HepG2 (cell line): ENCODE measurements around the gene RHOT2. TPM values are rescaled to one million over a fixed set of nuclear protein-coding genes. Genes with fewer than 3 reads are reported as not detected.
A peak's percentile ranks its signal among the peaks of the same experiment; 100 is the strongest.

ENCODE experiments used
- ATAD3A ChIP-seq: sonication (generic); formaldehyde crosslinking; IDR thresholded peaks from 2 replicates; pipeline ENCODE4 v1.4.0; 2020; ENCODE audit warnings: missing genetic modification reagents
- ATF6 ChIP-seq: sonication (generic); formaldehyde crosslinking; conservative IDR thresholded peaks from 2 replicates; pipeline ENCODE4 v1.4.0; 2020; ENCODE audit warnings: missing genetic modification reagents
- BCLAF1 ChIP-seq: fragments of 450-650 bp; IDR thresholded peaks from 2 replicates; pipeline ENCODE4 v1.6.1; 2017; ENCODE audit warnings: mild to moderate bottlenecking
- HOXA3 ChIP-seq: sonication (generic); formaldehyde crosslinking; IDR thresholded peaks from 2 replicates; pipeline ENCODE4 v1.5.0; 2020; ENCODE audit warnings: missing genetic modification reagents
- NCOA2 ChIP-seq: sonication (generic); formaldehyde crosslinking; IDR thresholded peaks from 2 replicates; pipeline ENCODE4 v1.8.0; 2022; ENCODE audit warnings: inconsistent platforms
- NFE2L1 ChIP-seq: sonication (generic); formaldehyde crosslinking; IDR thresholded peaks from 2 replicates; pipeline ENCODE4 v1.4.0; 2020; ENCODE audit warnings: missing genetic modification reagents, mild to moderate bottlenecking, borderline replicate concordance
- NFE2L2 ChIP-seq: fragments of 150-350 bp; IDR thresholded peaks from 2 replicates; pipeline ENCODE4 v1.6.1; 2014; ENCODE audit warnings: low read length
- RERE ChIP-seq: IDR thresholded peaks from 2 replicates; pipeline ENCODE4 v1.6.1; 2016; ENCODE audit warnings: low read depth, missing genetic modification reagents, missing compliant biosample characterization
- RFX3 ChIP-seq: IDR thresholded peaks from 2 replicates; pipeline ENCODE4 v1.6.1; 2016; ENCODE audit warnings: missing biosample characterization, missing genetic modification reagents
- ZFP90 ChIP-seq: sonication (generic); formaldehyde crosslinking; IDR thresholded peaks from 2 replicates; pipeline ENCODE4 v1.8.0; 2022; ENCODE audit warnings: missing genetic modification reagents, mild to moderate bottlenecking, inconsistent platforms, borderline replicate concordance
- ZNF121 ChIP-seq: sonication (generic); formaldehyde crosslinking; IDR thresholded peaks from 2 replicates; pipeline ENCODE4 v1.5.0; 2020; ENCODE audit warnings: mild to moderate bottlenecking, missing genetic modification reagents
- ZNF550 ChIP-seq: sonication (generic); formaldehyde crosslinking; IDR thresholded peaks from 2 replicates; pipeline ENCODE4 v1.4.0; 2020; ENCODE audit warnings: mild to moderate bottlenecking, missing genetic modification reagents, borderline replicate concordance
- ZNF556 ChIP-seq: sonication (generic); formaldehyde crosslinking; IDR thresholded peaks from 2 replicates; pipeline ENCODE4 v1.4.0; 2020; ENCODE audit warnings: mild to moderate bottlenecking, missing genetic modification reagents, borderline replicate concordance
- ZNF614 ChIP-seq: IDR thresholded peaks from 2 replicates; pipeline ENCODE4 v1.6.1; 2018; ENCODE audit warnings: missing biosample characterization, missing genetic modification reagents, inconsistent platforms, borderline replicate concordance
- ZNF629 ChIP-seq: sonication (generic); formaldehyde crosslinking; conservative IDR thresholded peaks from 2 replicates; pipeline ENCODE4 v1.5.0; 2020; ENCODE audit warnings: missing genetic modification reagents
- ZNF772 ChIP-seq: sonication (generic); formaldehyde crosslinking; IDR thresholded peaks from 2 replicates; pipeline ENCODE4 v1.5.0; 2020; ENCODE audit warnings: mild to moderate bottlenecking, missing genetic modification reagents
- ZNF790 ChIP-seq: sonication (generic); formaldehyde crosslinking; IDR thresholded peaks from 2 replicates; pipeline ENCODE4 v1.8.0; 2022; ENCODE audit warnings: missing genetic modification reagents, mild to moderate bottlenecking, borderline replicate concordance
- ZNF883 ChIP-seq: sonication (generic); formaldehyde crosslinking; IDR thresholded peaks from 2 replicates; pipeline ENCODE4 v1.5.1; 2020; ENCODE audit warnings: mild to moderate bottlenecking, missing genetic modification reagents; ENCODE audit errors: not compliant biosample characterization
- ZSCAN9 ChIP-seq: IDR thresholded peaks from 2 replicates; pipeline ENCODE4 v1.6.1; 2016; ENCODE audit warnings: borderline replicate concordance
- polyA plus RNA-seq, 8 experiments: library from polyadenylated mRNA; depleted of rRNA in 3 of 8; stranded (reverse) in 7 of 8; unstranded in 1 of 8; fragments of >200 nt; fragmentation: Illumina TruSeq in 4 of 8; extraction: Trizol in 4 of 8; gene quantifications; 2 replicates each; pipeline versions ENCODE4 v1.2.1 to v1.2.3, GENCODE V29; 2011 to 2016; ENCODE audit warnings: low read depth in 4 of 8, missing spikeins in 1 of 8, mixed read lengths in 1 of 8; ENCODE audit not compliant: insufficient read depth in 1 of 8
- total RNA-seq, 5 experiments: library from RNA; depleted of rRNA; stranded (reverse); fragments of >200 nt; fragmentation: Illumina TruSeq; extraction: Trizol; gene quantifications; 2 replicates each; pipeline ENCODE4 v1.2.3, GENCODE V29; 2016; ENCODE audit warnings: low read depth in 1 of 5

Gene RHOT2
- total and polyA plus RNA-seq, 2 of the 13 experiments (the other 11 are each of a cell fraction or from before 2014, with no cell fraction given), result 63.6 to 76.9 TPM

GRCh38 chr16:720990-721764 is 53.2 kb downstream of the RHOT2 start, which contains the start of gene ANTKMT (continued):
- TF ChIP-seq ATF6 (CRISPR knock-in tag) (no peak), RERE (CRISPR knock-in tag) (no peak), NCOA2 (CRISPR knock-in tag) (no peak), BCLAF1 (no peak), ZNF772 (CRISPR knock-in tag) (peak; percentile 56), ZNF790 (CRISPR knock-in tag) (no peak; the same call in 1 of the 2 replicates), NFE2L1 (CRISPR knock-in tag) (no peak), HOXA3 (CRISPR knock-in tag) (peak; percentile 82), RFX3 (CRISPR knock-in tag) (no peak), ZNF614 (CRISPR knock-in tag) (no peak; the same call in 1 of the 2 replicates), ZFP90 (CRISPR knock-in tag) (0 out of 2 replicates have a peak, but pooled peaks have one; percentile 67), ZNF883 (CRISPR knock-in tag) (peak; percentile 58), ZSCAN9 (CRISPR knock-in tag) (no peak), ZNF121 (CRISPR knock-in tag) (no peak; the same call in 1 of the 2 replicates), ZNF550 (CRISPR knock-in tag) (no peak), NFE2L2 (no peak), ZNF556 (CRISPR knock-in tag) (peak; percentile 92), ZNF629 (CRISPR knock-in tag) (0 out of 2 replicates have a peak, but pooled peaks have one; percentile 22), ATAD3A (CRISPR knock-in tag) (no peak)
